SK-N-MC (cell line): ENCODE results near the gene ZNF184.
"Not testable (repeated sequence)": the region's sequence is repeated elsewhere in the genome, so short reads cannot be mapped to it uniquely, and the experiment has no call there.

Source experiments
- DNase-seq: peaks from one replicate; pipeline ENCODE4 v3.0.0-alpha.2; 2011; ENCODE audit warnings: low read depth, low spot score
- H3K27ac ChIP-seq: fragments of 200-600 bp; sonication (generic); 2 replicates; pipeline ENCODE4 v1.5.1; 2016; ENCODE audit warnings: mixed run types
- H3K36me3 ChIP-seq: fragments of 200-600 bp; sonication (generic); 2 replicates; pipeline ENCODE4 v1.6.1; 2017; ENCODE audit warnings: antibody characterized with exemption, low read length, mixed read lengths; ENCODE audit not compliant: insufficient read depth
- H3K4me3 ChIP-seq: fragments of 200-600 bp; sonication (generic); 2 replicates; pipeline ENCODE4 v1.5.1; 2016
- H3K9ac ChIP-seq: fragments of 200-600 bp; sonication (generic); 2 replicates; pipeline ENCODE4 v1.8.0; 2017; ENCODE audit warnings: mixed run types, mixed read lengths; ENCODE audit not compliant: insufficient read length
- H3K9me3 ChIP-seq: fragments of 200-600 bp; sonication (generic); 2 replicates; pipeline ENCODE4 v1.6.1; 2017; ENCODE audit warnings: low read depth, mild to moderate bottlenecking, antibody characterized with exemption, low read length, moderate library complexity, mixed read lengths
- EZH2 ChIP-seq: fragments of 200-600 bp; sonication (generic); IDR thresholded peaks from one replicate; pipeline ENCODE4 v1.6.1; 2017; ENCODE audit warnings: antibody characterized with exemption
- FOXP2 ChIP-seq: optimal IDR thresholded peaks from 2 replicates; pipeline ENCODE3; 2011; ENCODE audit warnings: mild to moderate bottlenecking, moderate library complexity; ENCODE audit not compliant: insufficient read depth; ENCODE audit errors: extremely low read length, control extremely low read depth
- POLR2AphosphoS5 ChIP-seq: IDR thresholded peaks from 2 replicates; pipeline ENCODE4 v1.6.1; 2012; ENCODE audit warnings: mild to moderate bottlenecking, low read depth, low read length, borderline replicate concordance

Gene ZNF184

GRCh38 chr6:27426045-27426620, 46.8 kb downstream of the ZNF184 start:
- no peak for TF ChIP-seq POLR2AphosphoS5
- no peak overlapping the region for H3K27ac ChIP-seq

GRCh38 chr6:27424851-27425250, 48.1 kb downstream of the ZNF184 start:
- DNase-seq, H3K4me3 ChIP-seq, H3K9me3 ChIP-seq, H3K36me3 ChIP-seq, H3K27ac ChIP-seq, H3K9ac ChIP-seq: not testable (repeated sequence)

More at GRCh38 chr6:27426045-27426620, 46.8 kb downstream of the ZNF184 start:
- Histone ChIP-seq H3K4me3 (no peak overlapping the region), H3K36me3 (no peaks in the 10 kb centered on the region), H3K9ac (no peak overlapping the region), H3K9me3 (no peaks in the 10 kb centered on the region)
- DNase-seq, result no peak

GRCh38 chr6:27422651-27423332, 50.1 kb downstream of the ZNF184 start:
- Histone ChIP-seq H3K4me3 (no peak overlapping the region), H3K36me3 (no peaks in the 10 kb centered on the region), H3K27ac (no peak overlapping the region), H3K9me3 (no peaks in the 10 kb centered on the region), H3K9ac (no peak overlapping the region)
- DNase-seq, result no peak
- TF ChIP-seq FOXP2 (no peak), EZH2 (no peak), POLR2AphosphoS5 (no peak)

- H3K9me3 ChIP-seq, result no peaks in the 10 kb centered on the region
- H3K9ac ChIP-seq, result no peak overlapping the region
- TF ChIP-seq FOXP2 (no peak), POLR2AphosphoS5 (no peak), EZH2 (no peak)
- no peak overlapping the region for H3K4me3 ChIP-seq
- no peak for DNase-seq
- no peaks in the 10 kb centered on the region for H3K36me3 ChIP-seq
- no peak overlapping the region for H3K27ac ChIP-seq
Measured at GRCh38 chr6:27419363-27419762, 53.5 kb downstream of the ZNF184 start.

- Histone ChIP-seq H3K4me3 (no peak overlapping the region), H3K36me3 (no peaks in the 10 kb centered on the region), H3K27ac (no peak overlapping the region), H3K9ac (no peak overlapping the region), H3K9me3 (no peaks in the 10 kb centered on the region)
- TF ChIP-seq POLR2AphosphoS5 (no peak), EZH2 (no peak), FOXP2 (no peak)
- no peak for DNase-seq
Measured at GRCh38 chr6:27415898-27416297, 57.0 kb downstream of the ZNF184 start.

- Histone ChIP-seq H3K9me3 (no peaks in the 10 kb centered on the region), H3K9ac (no peak overlapping the region), H3K36me3 (no peaks in the 10 kb centered on the region), H3K4me3 (no peak overlapping the region), H3K27ac (no peak overlapping the region)
- DNase-seq, result no peak
- TF ChIP-seq FOXP2 (no peak), EZH2 (no peak), POLR2AphosphoS5 (no peak)
Measured at GRCh38 chr6:27414996-27415395, 57.9 kb downstream of the ZNF184 start.

GRCh38 chr6:27414300-27414699, 58.6 kb downstream of the ZNF184 start:
- no peak for DNase-seq
- no peak overlapping the region for H3K9ac ChIP-seq
- no peak overlapping the region for H3K27ac ChIP-seq
- H3K9me3 ChIP-seq, result no peaks in the 10 kb centered on the region
- H3K4me3 ChIP-seq, result no peak overlapping the region
- no peaks in the 10 kb centered on the region for H3K36me3 ChIP-seq
- no peak for TF ChIP-seq FOXP2
- no peak for TF ChIP-seq POLR2AphosphoS5
- TF ChIP-seq EZH2, result no peak

- DNase-seq, result no peak
- TF ChIP-seq EZH2 (no peak), POLR2AphosphoS5 (no peak), FOXP2 (no peak)
- peaks cover 4% of the 10 kb centered on the region; the same call in 1 of the 2 replicates for H3K9me3 ChIP-seq
- no peak overlapping the region for H3K4me3 ChIP-seq
- H3K36me3 ChIP-seq, result no peaks in the 10 kb centered on the region
- no peak overlapping the region for H3K27ac ChIP-seq
- no peak overlapping the region for H3K9ac ChIP-seq
Measured at GRCh38 chr6:27407153-27407814, 65.6 kb downstream of the ZNF184 start.
